ENCODE data around the gene CTF1.

Gene CTF1

GRCh38 chr16:30894540-30895368, 1.7 kb upstream of the CTF1 start:
- no peak for DNase-seq (ENCODE audit: low read depth)
- TF ChIP-seq CTCF (conservative IDR thresholded peaks at IDR 0.05; ENCODE audit: control insufficient read depth, insufficient read depth, low read depth, low read length) = no peak

GRCh38 chr16:30895627-30896260, 670 bp upstream of the CTF1 start:
- peak overlapping the region; percentile 63 for H3K4me3 ChIP-seq (ENCODE audit: control insufficient read depth, low read depth, low read length)
- no peak for DNase-seq (ENCODE audit: low read depth)
- no peak for TF ChIP-seq CTCF (conservative IDR thresholded peaks at IDR 0.05; ENCODE audit: control insufficient read depth, insufficient read depth, low read depth, low read length)

More at GRCh38 chr16:30894540-30895368, 1.7 kb upstream of the CTF1 start:
- peak overlapping the region; percentile 47 for H3K4me3 ChIP-seq (ENCODE audit: control insufficient read depth, low read depth, low read length)

- no peak for TF ChIP-seq CTCF (conservative IDR thresholded peaks at IDR 0.05; ENCODE audit: control insufficient read depth, insufficient read depth, low read depth, low read length)
- peak; percentile 86 for DNase-seq (ENCODE audit: low read depth)
- peak overlapping the region; percentile 63 for H3K4me3 ChIP-seq (ENCODE audit: control insufficient read depth, low read depth, low read length)
Measured at GRCh38 chr16:30896889-30897733, 697 bp downstream of the CTF1 start.

- no peak for DNase-seq (ENCODE audit: low read depth)
- H3K4me3 ChIP-seq (ENCODE audit: control insufficient read depth, low read depth, low read length) = no peak overlapping the region
- no peak for TF ChIP-seq CTCF (conservative IDR thresholded peaks at IDR 0.05; ENCODE audit: control insufficient read depth, insufficient read depth, low read depth, low read length)
Measured at GRCh38 chr16:30899794-30900193, 3.4 kb downstream of the CTF1 start.

- no peak for TF ChIP-seq CTCF (conservative IDR thresholded peaks at IDR 0.05; ENCODE audit: control insufficient read depth, insufficient read depth, low read depth, low read length)
- H3K4me3 ChIP-seq (ENCODE audit: control insufficient read depth, low read depth, low read length) = no peak overlapping the region
Measured at GRCh38 chr16:30900588-30900987, 4.2 kb downstream of the CTF1 start.

GRCh38 chr16:30901201-30902028, 5.0 kb downstream of the CTF1 start:
- peak; percentile 11 for DNase-seq (ENCODE audit: low read depth)
- no peak for TF ChIP-seq CTCF (conservative IDR thresholded peaks at IDR 0.05; ENCODE audit: control insufficient read depth, insufficient read depth, low read depth, low read length)
- peak overlapping the region; percentile 36 for H3K4me3 ChIP-seq (ENCODE audit: control insufficient read depth, low read depth, low read length)

More at GRCh38 chr16:30900588-30900987, 4.2 kb downstream of the CTF1 start:
- no peak for DNase-seq (ENCODE audit: low read depth)
